T-helper 17 cell (primary cell): ENCODE results near the gene HERC4. TPM values are rescaled to one million over a fixed set of nuclear protein-coding genes. Genes with fewer than 3 reads are reported as not detected.
A peak's percentile ranks its signal among the peaks of the same experiment; 100 is the strongest.

Experiments used
- ATAC-seq: fragments of 150-1000 bp; cut with Tn5 transposase; 2 replicates; pipeline ENCODE4 v1.10.0; 2021; ENCODE audit warnings: mild to moderate bottlenecking, moderate library complexity
- DNase-seq, 3 donors: peaks; one replicate each; pipeline versions ENCODE4 v3.0.0 to v3.0.0-alpha.2; 2020 to 2021
- H3K9me3 ChIP-seq: one replicate; pipeline ENCODE4 v1.7.0; 2013; ENCODE audit warnings: low read length, mild to moderate bottlenecking; ENCODE audit not compliant: control insufficient read depth, poor library complexity, severe bottlenecking
- H3K27ac Mint-ChIP-seq: one replicate; pipeline ENCODE4 v1.8.0; 2022; ENCODE audit warnings: mild to moderate bottlenecking, moderate library complexity, mixed read lengths
- H3K27me3 Mint-ChIP-seq: one replicate; pipeline ENCODE4 v1.8.0; 2022; ENCODE audit warnings: mixed read lengths
- H3K36me3 Mint-ChIP-seq: one replicate; pipeline ENCODE4 v1.8.0; 2022; ENCODE audit warnings: low read depth, mixed read lengths
- H3K4me1 Mint-ChIP-seq: one replicate; pipeline ENCODE4 v1.8.0; 2022; ENCODE audit warnings: mild to moderate bottlenecking, mixed read lengths
- H3K4me3 Mint-ChIP-seq: one replicate; pipeline ENCODE4 v1.8.0; 2022; ENCODE audit warnings: mild to moderate bottlenecking, moderate library complexity, mixed read lengths
- total RNA-seq, 4 donors: library from RNA in 2 of 4; stranded (reverse) in 2 of 4; gene quantifications; one replicate each; pipeline ENCODE4 v1.2.3 and lab custom pipeline; 2022 to 2026

HERC4 gene
- total RNA-seq, 2 donors from 2014 or later, result 50.9 to 59.4 TPM

DNA sequence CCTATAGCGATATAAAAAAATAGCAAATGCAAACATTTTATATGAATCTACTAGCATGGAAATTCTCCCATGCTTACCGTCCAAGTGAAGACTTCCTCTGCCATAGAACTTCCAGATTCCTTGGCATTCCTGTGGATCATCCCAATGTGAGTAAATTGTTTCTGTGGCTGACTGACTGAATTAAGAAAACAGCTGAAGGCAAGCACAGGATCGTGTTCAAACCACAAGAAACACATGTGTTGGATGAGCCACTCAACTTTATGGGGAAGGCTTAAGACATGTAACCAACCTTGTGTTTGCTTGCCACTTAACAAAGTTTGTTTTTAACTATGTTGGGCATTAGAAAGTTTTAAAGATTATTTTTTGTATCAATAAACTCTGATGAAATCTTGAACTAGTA, 31.6 kb upstream of the HERC4 start:
- H3K27ac Mint-ChIP-seq, result no peak overlapping the region
- H3K4me3 Mint-ChIP-seq, result no peak overlapping the region
- no peaks in the 10 kb centered on the region for H3K36me3 Mint-ChIP-seq
- no peaks in the 10 kb centered on the region for H3K9me3 ChIP-seq
- DNase-seq (no peak), ATAC-seq (no peak)
- H3K27me3 Mint-ChIP-seq, result peaks cover 25% of the 10 kb centered on the region
- peaks cover 4% of the 10 kb centered on the region for H3K4me1 Mint-ChIP-seq

DNA sequence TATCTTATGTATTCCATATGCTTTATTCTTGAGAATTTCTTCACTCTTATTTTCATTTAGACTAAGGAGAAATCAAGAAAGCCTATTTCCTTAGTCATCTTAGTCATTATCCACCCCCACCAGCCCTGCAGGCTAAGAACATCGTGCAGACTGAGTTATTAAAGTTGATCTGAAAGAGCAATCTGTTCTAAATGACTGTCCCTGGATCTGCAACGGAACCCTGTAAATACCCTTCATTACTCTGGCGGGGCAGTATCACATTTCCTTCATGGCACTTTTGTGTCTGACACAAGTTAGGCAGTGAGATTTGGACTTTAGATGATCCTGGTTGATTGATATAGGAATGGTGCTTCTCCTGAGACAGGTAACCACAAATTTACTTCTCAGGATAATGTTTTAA, 30.7 kb upstream of the HERC4 start:
- H3K4me1 Mint-ChIP-seq, result peaks cover 4% of the 10 kb centered on the region
- no peak overlapping the region for H3K4me3 Mint-ChIP-seq
- DNase-seq (no peak), ATAC-seq (no peak)
- no peak overlapping the region for H3K27ac Mint-ChIP-seq
- no peaks in the 10 kb centered on the region for H3K36me3 Mint-ChIP-seq
- H3K9me3 ChIP-seq, result no peaks in the 10 kb centered on the region
- peaks cover 25% of the 10 kb centered on the region for H3K27me3 Mint-ChIP-seq

DNA sequence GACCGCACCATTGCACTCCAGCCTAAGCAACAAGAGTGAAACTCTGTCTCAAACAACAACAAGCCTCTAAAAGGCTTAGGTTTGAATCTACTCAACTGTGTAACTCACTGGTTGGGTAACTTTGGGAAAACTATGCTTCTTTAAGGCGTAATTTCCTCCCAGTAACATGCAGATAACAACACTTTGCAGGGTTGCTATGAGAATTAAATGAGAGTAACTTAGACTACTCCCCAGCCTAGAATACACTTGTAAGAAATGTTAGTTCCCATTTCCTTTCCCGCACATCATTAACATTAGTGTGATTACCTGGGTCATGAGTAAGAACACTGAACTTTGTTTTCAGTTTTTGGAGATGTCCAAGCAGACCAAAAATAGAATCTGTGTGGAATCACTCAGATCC, 28.8 kb upstream of the HERC4 start:
- peaks cover 4% of the 10 kb centered on the region for H3K4me1 Mint-ChIP-seq
- H3K9me3 ChIP-seq, result no peaks in the 10 kb centered on the region
- DNase-seq (no peak), ATAC-seq (no peak)
- H3K4me3 Mint-ChIP-seq, result no peak overlapping the region
- H3K27me3 Mint-ChIP-seq, result peaks cover 20% of the 10 kb centered on the region
- H3K27ac Mint-ChIP-seq, result no peak overlapping the region
- no peaks in the 10 kb centered on the region for H3K36me3 Mint-ChIP-seq

DNA sequence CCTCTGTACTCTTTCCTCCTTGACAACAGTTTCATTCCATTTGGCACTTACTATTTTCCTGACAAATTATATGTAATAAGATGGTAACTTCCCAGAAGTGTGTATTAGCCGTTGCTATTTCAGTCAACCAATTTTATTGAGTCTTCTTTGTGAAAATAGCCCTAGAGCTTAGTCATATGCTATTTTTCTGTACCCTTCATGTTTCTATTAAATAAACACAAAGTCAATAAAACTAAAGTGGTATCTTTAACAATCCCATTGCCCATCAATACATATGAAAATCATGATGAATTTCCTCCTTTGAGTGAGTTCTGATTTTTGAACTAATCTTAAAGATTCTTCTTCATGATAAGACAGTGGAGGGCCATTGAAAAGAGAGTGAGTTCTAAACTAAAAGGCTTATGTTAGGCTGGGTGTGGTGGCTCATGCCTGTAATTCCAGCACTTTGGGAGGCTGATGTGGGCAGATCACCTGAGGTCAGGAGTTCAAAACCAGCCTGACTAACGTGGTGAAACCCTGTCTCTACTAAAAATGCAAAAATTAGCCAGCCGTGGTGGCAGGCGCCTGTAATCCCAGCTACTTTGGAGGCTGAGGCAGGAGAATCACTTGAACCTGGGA, 28.3 kb upstream of the HERC4 start:
- peaks cover 4% of the 10 kb centered on the region for H3K4me1 Mint-ChIP-seq
- ATAC-seq, result no peak
- peaks cover 20% of the 10 kb centered on the region for H3K27me3 Mint-ChIP-seq
- no peak for DNase-seq
- H3K4me3 Mint-ChIP-seq, result no peak overlapping the region
- no peak overlapping the region for H3K27ac Mint-ChIP-seq
- H3K9me3 ChIP-seq, result no peaks in the 10 kb centered on the region
- H3K36me3 Mint-ChIP-seq, result no peaks in the 10 kb centered on the region

DNA sequence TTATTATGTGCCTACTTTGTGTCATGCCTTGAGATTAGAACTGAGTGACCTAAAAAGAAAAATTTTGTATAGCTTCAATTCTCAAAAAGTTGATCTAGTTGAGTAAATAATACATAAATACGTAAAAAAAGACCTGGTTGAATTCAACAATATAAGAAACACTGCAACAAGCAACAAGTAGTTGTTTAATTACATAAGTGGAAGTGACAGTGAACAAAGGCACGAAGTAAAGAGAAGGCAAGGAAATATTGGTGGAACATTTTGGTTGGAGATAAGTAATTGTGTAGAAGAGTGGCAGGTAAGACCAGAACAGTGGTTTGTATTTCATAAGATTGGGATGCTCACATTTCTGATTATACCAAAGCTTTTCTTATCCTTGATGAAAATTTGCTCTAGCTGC, 26.0 kb upstream of the HERC4 start:
- Mint-ChIP-seq H3K4me1 (peaks cover 4% of the 10 kb centered on the region), H3K27ac (no peak overlapping the region), H3K4me3 (no peak overlapping the region), H3K27me3 (peaks cover 12% of the 10 kb centered on the region), H3K36me3 (no peaks in the 10 kb centered on the region)
- DNase-seq (no peak), ATAC-seq (no peak)
- no peaks in the 10 kb centered on the region for H3K9me3 ChIP-seq

DNA sequence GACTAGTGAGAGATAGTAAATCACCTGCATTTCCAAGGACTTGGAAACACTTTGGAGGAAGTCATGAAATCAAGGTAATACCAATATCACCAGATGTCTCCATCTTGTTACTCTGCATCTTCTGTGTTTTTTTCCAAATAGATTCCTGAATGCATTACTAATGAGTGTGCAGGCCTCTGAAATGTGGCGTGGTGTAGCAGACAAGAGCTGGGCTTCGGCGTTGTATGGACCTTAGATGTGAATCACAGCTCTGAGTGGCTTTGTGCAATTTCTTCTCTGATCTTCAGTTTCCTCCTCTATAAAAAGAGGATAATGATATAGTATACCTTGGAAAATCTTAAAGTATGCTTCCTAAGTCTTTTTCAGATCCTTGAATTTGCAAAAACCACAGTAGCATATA, 24.7 kb upstream of the HERC4 start:
- no peak for ATAC-seq

GRCh38 chr10:68096913-68097516, 21.9 kb upstream of the HERC4 start:
- Mint-ChIP-seq H3K27me3 (no peaks in the 10 kb centered on the region), H3K4me1 (no peaks in the 10 kb centered on the region), H3K36me3 (no peaks in the 10 kb centered on the region), H3K4me3 (no peak overlapping the region), H3K27ac (no peak overlapping the region)
- DNase-seq (no peak), ATAC-seq (no peak)
- no peaks in the 10 kb centered on the region for H3K9me3 ChIP-seq

More for the DNA sequence above, 24.7 kb upstream of the HERC4 start:
- Mint-ChIP-seq H3K4me3 (no peak overlapping the region), H3K27ac (no peak overlapping the region), H3K4me1 (no peaks in the 10 kb centered on the region), H3K27me3 (peaks cover 7% of the 10 kb centered on the region), H3K36me3 (no peaks in the 10 kb centered on the region)
- no peak for DNase-seq
- H3K9me3 ChIP-seq, result no peaks in the 10 kb centered on the region

DNA sequence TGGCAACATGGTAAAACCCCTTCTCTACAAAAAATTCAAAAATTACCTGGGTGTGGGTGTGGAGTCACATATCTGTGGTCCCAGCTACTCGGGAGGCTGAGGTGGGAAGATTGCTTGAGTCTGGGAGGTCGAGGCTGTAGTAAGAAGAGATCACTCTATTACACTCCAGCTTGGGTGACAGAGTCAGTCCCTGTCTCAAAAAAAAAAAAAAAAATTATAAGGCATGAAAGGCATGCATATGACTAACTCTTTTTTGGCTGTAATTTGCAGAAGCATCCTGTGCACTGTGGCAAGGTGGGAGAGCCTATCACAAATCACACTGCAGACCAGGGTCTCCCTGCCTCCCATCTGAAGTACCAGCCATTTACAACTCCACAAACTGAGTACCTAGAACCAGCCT, 20.1 kb upstream of the HERC4 start:
- DNase-seq (no peak), ATAC-seq (no peak)
- H3K27me3 Mint-ChIP-seq, result no peaks in the 10 kb centered on the region
- H3K9me3 ChIP-seq, result no peaks in the 10 kb centered on the region
- no peaks in the 10 kb centered on the region for H3K4me1 Mint-ChIP-seq
- H3K27ac Mint-ChIP-seq, result peak overlapping the region; percentile 24
- H3K36me3 Mint-ChIP-seq, result no peaks in the 10 kb centered on the region
- H3K4me3 Mint-ChIP-seq, result no peak overlapping the region

GRCh38 chr10:68092512-68092911, 17.4 kb upstream of the HERC4 start:
- Mint-ChIP-seq H3K27ac (no peak overlapping the region), H3K4me1 (peaks cover 8% of the 10 kb centered on the region), H3K27me3 (no peaks in the 10 kb centered on the region), H3K36me3 (no peaks in the 10 kb centered on the region), H3K4me3 (no peak overlapping the region)
- H3K9me3 ChIP-seq, result no peaks in the 10 kb centered on the region
- ATAC-seq (no peak), DNase-seq (no peak)

DNA sequence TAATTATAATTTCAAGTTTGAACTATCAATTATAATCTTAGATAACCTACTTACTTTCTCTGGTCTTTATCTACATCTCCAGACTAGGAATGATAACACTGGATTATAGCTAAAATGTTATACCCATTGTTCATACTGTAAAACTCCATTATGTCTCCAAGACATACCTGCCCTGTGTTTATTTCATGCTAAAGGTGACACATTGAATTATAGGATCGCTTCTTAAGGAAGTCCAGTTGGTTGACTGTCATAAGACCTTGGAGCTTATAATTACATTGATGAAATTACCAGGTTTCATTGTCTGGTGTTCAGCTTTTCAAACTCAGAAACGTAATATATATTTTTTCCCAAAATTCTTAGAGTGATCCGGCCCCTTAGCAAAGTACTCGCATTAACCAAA, 15.5 kb upstream of the HERC4 start:
- no peak for DNase-seq
- Mint-ChIP-seq H3K27ac (no peak overlapping the region), H3K36me3 (peaks cover 2% of the 10 kb centered on the region), H3K4me1 (peaks cover 11% of the 10 kb centered on the region), H3K4me3 (no peak overlapping the region), H3K27me3 (peaks cover 7% of the 10 kb centered on the region)
- H3K9me3 ChIP-seq, result no peaks in the 10 kb centered on the region
- no peak for ATAC-seq

DNA sequence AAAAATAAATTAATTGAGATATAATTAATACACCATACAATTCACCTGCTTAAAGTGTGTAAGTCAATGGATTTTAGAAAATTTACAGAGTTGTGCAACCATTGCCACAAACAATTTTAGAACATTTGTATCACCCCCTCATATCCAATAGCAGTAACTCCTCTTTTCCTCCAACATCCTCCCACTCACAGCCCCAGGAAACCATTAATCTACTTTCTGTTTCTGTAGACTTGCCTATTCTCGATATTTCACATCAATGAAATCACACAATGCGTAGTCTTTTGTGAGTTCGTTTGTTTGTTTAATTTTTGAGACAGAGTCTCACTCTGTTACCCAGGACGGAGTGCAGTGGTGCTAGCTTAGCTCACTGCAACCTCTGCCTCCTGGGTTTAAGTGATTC, 13.7 kb upstream of the HERC4 start:
- no peak for ATAC-seq
- peaks cover 10% of the 10 kb centered on the region for H3K27me3 Mint-ChIP-seq

GRCh38 chr10:68087685-68088401, 12.8 kb upstream of the HERC4 start:
- H3K36me3 Mint-ChIP-seq, result peaks cover 2% of the 10 kb centered on the region
- H3K4me3 Mint-ChIP-seq, result no peak overlapping the region
- DNase-seq (no peak), ATAC-seq (no peak)
- H3K9me3 ChIP-seq, result no peaks in the 10 kb centered on the region
- H3K27ac Mint-ChIP-seq, result no peak overlapping the region
- peaks cover 13% of the 10 kb centered on the region for H3K27me3 Mint-ChIP-seq
- peaks cover 11% of the 10 kb centered on the region for H3K4me1 Mint-ChIP-seq

More for the DNA sequence above, 13.7 kb upstream of the HERC4 start:
- Mint-ChIP-seq H3K4me1 (peaks cover 11% of the 10 kb centered on the region), H3K27ac (no peak overlapping the region), H3K36me3 (peaks cover 2% of the 10 kb centered on the region), H3K4me3 (peak overlapping the region; percentile 36)
- no peak for DNase-seq
- H3K9me3 ChIP-seq, result no peaks in the 10 kb centered on the region

DNA sequence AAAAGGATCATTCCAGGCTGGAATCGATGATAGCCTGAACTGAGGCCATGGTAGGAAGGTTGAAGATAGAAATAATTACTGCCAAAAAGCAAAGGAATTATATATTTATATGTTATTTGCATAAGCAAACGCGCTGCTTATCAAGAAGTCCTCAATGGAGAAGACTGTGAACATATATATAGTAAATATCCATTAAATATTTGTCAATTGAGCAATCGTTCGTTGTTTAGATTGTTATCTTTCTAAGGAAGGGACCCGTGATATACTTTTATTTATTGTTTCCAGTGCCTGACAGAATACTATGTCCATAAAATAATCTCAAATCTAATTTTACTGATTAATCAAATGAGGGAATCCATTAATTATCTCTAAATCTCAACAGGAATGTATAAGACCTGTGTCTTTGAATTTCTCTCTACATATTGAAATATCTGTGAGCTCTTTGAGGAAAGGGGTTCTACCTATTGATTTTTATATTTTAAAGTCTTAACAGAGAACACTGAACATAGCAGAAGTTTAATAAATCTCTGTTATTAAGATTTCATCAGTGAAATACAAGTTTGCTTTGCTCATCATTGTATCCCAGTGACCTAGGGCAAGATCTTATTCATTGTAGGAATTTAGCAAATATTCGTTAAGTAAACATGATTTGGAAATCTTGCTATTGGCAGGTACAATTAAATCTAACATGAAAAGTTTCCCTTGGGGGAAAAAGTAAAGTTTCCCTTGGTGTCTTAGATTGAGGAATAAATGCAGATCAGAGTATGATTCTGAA, 12.0 kb upstream of the HERC4 start:
- H3K4me3 Mint-ChIP-seq, result no peak overlapping the region
- no peak overlapping the region for H3K27ac Mint-ChIP-seq
- H3K36me3 Mint-ChIP-seq, result peaks cover 2% of the 10 kb centered on the region
- no peaks in the 10 kb centered on the region for H3K9me3 ChIP-seq
- ATAC-seq, result no peak
- DNase-seq, result no peak
- peaks cover 17% of the 10 kb centered on the region for H3K27me3 Mint-ChIP-seq
- H3K4me1 Mint-ChIP-seq, result peaks cover 11% of the 10 kb centered on the region
